Measurements from ENCODE around the gene LAMB3. TPM values are rescaled to one million over a fixed set of nuclear protein-coding genes. Genes with fewer than 3 reads are reported as not detected.

Gene LAMB3
- total RNA-seq, 1 experiment from 2014 or later: 0.28 TPM

DNA sequence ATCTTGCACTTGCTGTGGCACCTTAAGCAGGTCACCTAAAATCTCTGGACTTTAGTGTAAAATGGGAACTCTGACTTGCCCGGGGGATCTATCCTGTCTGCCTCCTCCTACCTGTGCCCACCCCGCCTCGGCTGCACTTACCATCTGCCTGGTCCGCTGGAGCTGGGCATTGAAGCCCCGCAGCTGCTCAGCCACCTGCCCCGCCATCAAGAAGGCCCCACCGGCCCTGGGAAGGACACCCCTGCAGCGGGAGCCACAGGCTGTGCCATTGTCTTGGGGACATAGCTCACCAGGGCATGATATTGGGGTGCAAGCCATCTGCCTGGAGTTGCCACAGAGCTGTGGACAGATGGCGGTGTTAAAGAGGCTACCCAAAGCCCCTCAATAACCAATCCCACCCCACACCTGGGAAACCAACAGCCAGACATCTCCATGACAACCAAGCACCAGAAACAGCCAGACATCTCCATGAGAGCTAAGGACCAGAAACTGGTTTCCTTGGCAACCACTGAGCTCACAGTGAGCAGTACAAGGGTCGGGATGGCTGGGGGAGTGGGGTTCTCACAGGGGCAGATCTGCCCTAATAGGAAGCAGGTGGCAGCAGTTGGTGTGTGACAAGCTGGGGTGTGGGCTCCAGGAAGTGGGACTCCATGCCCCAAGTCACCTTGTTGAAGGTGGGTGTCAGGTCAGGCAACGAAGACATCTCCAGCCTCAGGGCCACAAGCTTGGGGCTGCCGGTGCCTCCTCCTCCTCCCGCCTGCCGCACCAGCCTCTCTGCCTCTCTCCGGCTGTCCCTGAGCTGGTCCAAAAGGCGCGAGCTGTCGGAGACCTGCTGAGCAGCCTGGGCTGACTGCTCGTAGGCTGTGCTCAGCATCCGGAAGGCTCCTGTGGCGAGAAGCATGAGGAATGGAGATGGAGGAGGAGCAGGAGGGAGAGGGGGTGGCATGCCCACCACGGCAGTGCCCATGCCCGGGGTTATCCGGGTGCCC, 29.1 kb downstream of the LAMB3 start:
- H2BK120ac ChIP-seq (ENCODE audit: low read depth, low read length, poor library complexity, severe bottlenecking): no peak overlapping the region
- no peak overlapping the region for H4K8ac ChIP-seq (replicated peaks; ENCODE audit: insufficient read length, low read depth, low read length)
- H3K9ac ChIP-seq (ENCODE audit: extremely low read depth, insufficient read length, low read length): no peak overlapping the region
- H2AK5ac ChIP-seq (ENCODE audit: insufficient read length, low read length): no peak overlapping the region
- no peaks in the 10 kb centered on the region for H3K23me2 ChIP-seq (ENCODE audit: insufficient read length, low read depth, low read length, poor library complexity, severe bottlenecking)
- H3K27me3 ChIP-seq (ENCODE audit: insufficient read depth, low read length): no peaks in the 10 kb centered on the region
- no peak overlapping the region for H2AFZ ChIP-seq (ENCODE audit: low read length)
- H2BK5ac ChIP-seq (ENCODE audit: insufficient read length, low read length): no peak overlapping the region
- no peak overlapping the region for H3K27ac ChIP-seq (ENCODE audit: insufficient read length, low read depth, low read length)
- H3K36me3 Mint-ChIP-seq (ENCODE audit: insufficient read depth in 1 of 3, low read depth in 3 of 3): no peaks in the 10 kb centered on the region; a peak in 1 of 7 replicates
- H3K14ac ChIP-seq (ENCODE audit: insufficient read depth, low read length): no peak overlapping the region
- no CpG with 5 or more reads among the region's 24 CpGs for WGBS (ENCODE audit: extremely low coverage, insufficient read length, low lambda C conversion rate)
- no peak overlapping the region for H4K91ac ChIP-seq (ENCODE audit: insufficient read length, low read depth, low read length)
- H4K5ac ChIP-seq (ENCODE audit: insufficient read length, low read depth, low read length): no peak overlapping the region
- no peaks in the 10 kb centered on the region for H3K79me2 ChIP-seq (ENCODE audit: insufficient read depth, low read length)
- no peak overlapping the region for H3K4me2 ChIP-seq (ENCODE audit: insufficient read depth, insufficient read length, low read length)
- H3K18ac ChIP-seq (ENCODE audit: insufficient read length, low read depth, low read length): no peak overlapping the region
- H3K4me3 Mint-ChIP-seq: no peak overlapping the region
- H3K4me1 Mint-ChIP-seq: peaks cover 8 to 16% of the 10 kb centered on the region in 2 experiments
- peaks cover 7% of the 10 kb centered on the region for H3K27me3 Mint-ChIP-seq (ENCODE audit: low read depth)
- no peak overlapping the region for H3T11ph ChIP-seq (ENCODE audit: low read length)
- TF ChIP-seq, protein P1, sequence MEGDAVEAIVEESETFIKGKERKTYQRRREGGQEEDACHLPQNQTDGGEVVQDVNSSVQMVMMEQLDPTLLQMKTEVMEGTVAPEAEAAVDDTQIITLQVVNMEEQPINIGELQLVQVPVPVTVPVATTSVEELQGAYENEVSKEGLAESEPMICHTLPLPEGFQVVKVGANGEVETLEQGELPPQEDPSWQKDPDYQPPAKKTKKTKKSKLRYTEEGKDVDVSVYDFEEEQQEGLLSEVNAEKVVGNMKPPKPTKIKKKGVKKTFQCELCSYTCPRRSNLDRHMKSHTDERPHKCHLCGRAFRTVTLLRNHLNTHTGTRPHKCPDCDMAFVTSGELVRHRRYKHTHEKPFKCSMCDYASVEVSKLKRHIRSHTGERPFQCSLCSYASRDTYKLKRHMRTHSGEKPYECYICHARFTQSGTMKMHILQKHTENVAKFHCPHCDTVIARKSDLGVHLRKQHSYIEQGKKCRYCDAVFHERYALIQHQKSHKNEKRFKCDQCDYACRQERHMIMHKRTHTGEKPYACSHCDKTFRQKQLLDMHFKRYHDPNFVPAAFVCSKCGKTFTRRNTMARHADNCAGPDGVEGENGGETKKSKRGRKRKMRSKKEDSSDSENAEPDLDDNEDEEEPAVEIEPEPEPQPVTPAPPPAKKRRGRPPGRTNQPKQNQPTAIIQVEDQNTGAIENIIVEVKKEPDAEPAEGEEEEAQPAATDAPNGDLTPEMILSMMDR (conservative IDR thresholded peaks at IDR 0.05): no peak
- DNase-seq: no peak
- H4K20me1 ChIP-seq (ENCODE audit: control insufficient read depth, insufficient read depth, insufficient read length): no peaks in the 10 kb centered on the region
- no peak overlapping the region for H3K4ac ChIP-seq (ENCODE audit: low read depth, low read length)
- H3K79me1 ChIP-seq (ENCODE audit: insufficient read depth, low read depth, low read length, poor library complexity, severe bottlenecking): no peaks in the 10 kb centered on the region
- H3K9me3 Mint-ChIP-seq: no peaks in the 10 kb centered on the region
- no peaks in the 10 kb centered on the region; the same call in 1 of the 2 replicates for H3K4me1 ChIP-seq (ENCODE audit: insufficient read depth, low read length)
- no peak overlapping the region for H2BK20ac ChIP-seq (ENCODE audit: low read depth, low read length, poor library complexity, severe bottlenecking)
- no peaks in the 10 kb centered on the region for H3K9me3 ChIP-seq (ENCODE audit: control insufficient read depth, low read depth, low read length)
- peak overlapping the region in 1 of 3 experiments; percentile 50; a peak in 1 of 7 replicates for H3K27ac Mint-ChIP-seq
- no peak overlapping the region for H3K56ac ChIP-seq (ENCODE audit: insufficient read length, low read depth, low read length)
- no peak overlapping the region for H2BK15ac ChIP-seq (ENCODE audit: low read depth, low read length)
- H3K23ac ChIP-seq (ENCODE audit: insufficient read length, low read depth, low read length): no peak overlapping the region
- no peak overlapping the region for H2BK12ac ChIP-seq (ENCODE audit: insufficient read length, low read depth, low read length)
